ENCODE results near the gene APOOL.
"Not testable (repeated sequence)": the region's sequence is repeated elsewhere in the genome, so short reads cannot be mapped to it uniquely, and the experiment has no call there.

Gene APOOL

DNA sequence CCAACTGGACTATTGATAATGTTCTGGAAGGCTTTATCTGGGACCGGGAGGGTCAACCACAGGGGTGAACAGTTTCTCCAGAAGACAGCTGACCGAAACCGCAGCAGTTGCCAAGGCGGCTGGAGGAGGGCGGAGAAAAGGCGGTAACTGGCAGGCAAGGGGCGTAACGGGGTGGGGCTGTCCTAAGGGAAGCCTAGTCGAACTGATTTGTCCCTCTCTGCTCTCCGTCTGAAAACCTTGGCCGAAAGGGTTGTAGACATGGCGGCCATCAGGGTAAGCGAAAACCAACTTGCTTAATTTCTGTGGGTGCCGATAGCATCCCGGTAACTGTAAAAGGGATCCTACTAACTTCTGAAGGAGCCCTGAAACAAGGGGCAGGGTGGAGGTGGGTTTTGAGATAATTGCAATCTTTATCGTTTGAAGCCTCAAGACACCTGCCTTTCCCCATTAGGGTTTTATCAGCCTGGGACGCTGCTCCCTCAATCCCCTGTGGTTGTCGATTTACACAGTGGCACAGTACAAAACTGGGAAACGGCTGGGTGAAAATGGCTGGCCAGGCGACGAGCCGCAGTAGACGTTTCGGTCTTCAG is at the start of gene APOOL:
APOOL (plus strand) TSS at position 223 of the 590 bp plus-strand sequence; CDS start at position 259, 36 bp downstream.
- peak; percentile 93 for DNase-seq (ENCODE audit: low read depth)
- peak within 1 kb of the TSS; percentile 75 for H3K4me3 ChIP-seq (ENCODE audit: low read depth, low read length)
- TF ChIP-seq CTCF (conservative IDR thresholded peaks at IDR 0.05; ENCODE audit: low read depth, low read length), result no peak

- no peak for DNase-seq (ENCODE audit: low read depth)
Observed at GRCh38 chrX:84956304-84956703, 47.4 kb upstream of the APOOL start.

GRCh38 chrX:84974803-84975202 is 28.9 kb upstream of the APOOL start:
- no peak for TF ChIP-seq CTCF (conservative IDR thresholded peaks at IDR 0.05; ENCODE audit: low read depth, low read length)
- no peak for DNase-seq (ENCODE audit: low read depth)

More at GRCh38 chrX:84956304-84956703, 47.4 kb upstream of the APOOL start:
- no peak for TF ChIP-seq CTCF (conservative IDR thresholded peaks at IDR 0.05; ENCODE audit: low read depth, low read length)
- no peak overlapping the region for H3K4me3 ChIP-seq (ENCODE audit: low read depth, low read length)

DNA sequence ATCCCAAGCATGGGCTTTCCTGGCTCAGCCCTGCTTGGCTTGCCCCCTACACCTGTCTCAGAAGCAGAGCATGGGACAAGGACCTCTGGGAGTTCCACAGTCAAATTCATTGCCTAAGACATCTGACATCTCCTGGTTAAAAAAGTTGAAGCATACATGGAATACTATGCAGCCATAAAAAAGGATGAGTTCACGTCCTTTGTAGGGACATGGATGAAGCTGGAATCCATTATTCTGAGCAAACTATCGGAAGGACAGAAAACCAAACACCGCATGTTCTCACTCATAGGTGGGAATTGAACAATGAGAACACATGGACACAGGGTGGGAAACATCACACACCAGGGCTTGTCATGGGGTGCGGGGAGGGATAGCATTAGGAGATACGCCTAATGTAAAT is 11.9 kb upstream of the APOOL start:
- H3K4me3 ChIP-seq (ENCODE audit: low read depth, low read length); DNase-seq (ENCODE audit: low read depth): not testable (repeated sequence)

More at GRCh38 chrX:84974803-84975202, 28.9 kb upstream of the APOOL start:
- no peak overlapping the region for H3K4me3 ChIP-seq (ENCODE audit: low read depth, low read length)

- no peak for DNase-seq (ENCODE audit: low read depth)
- no peak for TF ChIP-seq CTCF (conservative IDR thresholded peaks at IDR 0.05; ENCODE audit: low read depth, low read length)
- H3K4me3 ChIP-seq (ENCODE audit: low read depth, low read length), result no peak overlapping the region
Observed at GRCh38 chrX:84993150-84993549, 10.5 kb upstream of the APOOL start.

DNA sequence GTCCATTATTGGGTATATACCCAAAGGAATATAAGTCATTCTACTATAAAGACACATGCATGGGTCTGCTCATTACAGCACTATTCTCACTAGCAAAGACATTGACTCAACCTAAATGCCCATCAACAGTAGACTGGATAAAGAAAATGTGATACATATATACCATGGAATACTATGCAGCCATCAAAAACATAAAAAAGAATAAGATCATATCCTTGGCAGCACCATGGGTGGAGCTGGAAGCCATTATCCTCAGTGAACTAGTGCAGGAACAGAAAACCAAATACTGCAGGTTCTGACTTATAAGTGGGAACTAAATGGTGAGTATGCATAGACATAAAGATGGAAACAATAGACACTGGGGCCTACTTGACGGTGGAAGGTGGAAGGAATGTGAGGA is 2.3 kb upstream of the APOOL start:
- no peak for TF ChIP-seq CTCF (conservative IDR thresholded peaks at IDR 0.05; ENCODE audit: low read depth, low read length)
- no peak overlapping the region for H3K4me3 ChIP-seq (ENCODE audit: low read depth, low read length)
- no peak for DNase-seq (ENCODE audit: low read depth)

GRCh38 chrX:85004255-85004654 is 578 bp downstream of the APOOL start:
- DNase-seq (ENCODE audit: low read depth), result peak; percentile 15
- H3K4me3 ChIP-seq (ENCODE audit: low read depth, low read length), result peak overlapping the region; percentile 75

More at GRCh38 chrX:85004255-85004654, 578 bp downstream of the APOOL start:
- TF ChIP-seq CTCF (conservative IDR thresholded peaks at IDR 0.05; ENCODE audit: low read depth, low read length), result no peak
